Adrenal gland (tissue), 12 donors: ENCODE results near the gene CLEC4E. TPM values are rescaled to one million over a fixed set of nuclear protein-coding genes. Genes with fewer than 3 reads are reported as not detected.

Experiments used
- DNase-seq, 7 donors: peaks; one replicate each; pipeline ENCODE4 v3.0.0-alpha.2; 2019 to 2020
- H3K27ac ChIP-seq, 5 donors: fragments of 200-600 bp; sonication (generic) in 4 of 5; 1 replicate in 3 of 5; 2 replicates in 2 of 5; pipeline versions ENCODE4 v1.5.1 to v1.8.0; 2016 to 2020; ENCODE audit warnings: mild to moderate bottlenecking in 1 of 5
- H3K27me3 ChIP-seq: fragments of 200-600 bp; 2 replicates; pipeline ENCODE4 v1.8.0; 2021
- H3K36me3 ChIP-seq, 2 donors: fragments of 200-600 bp; replicated peaks in 1 of 2; 1 replicate in 1 of 2; 2 replicates in 1 of 2; pipeline versions ENCODE4 v1.5.1 to v1.8.0; 2018 to 2022
- H3K4me1 ChIP-seq, 2 donors: fragments of 200-600 bp; replicated peaks in 1 of 2; 1 replicate in 1 of 2; 2 replicates in 1 of 2; pipeline versions ENCODE4 v1.5.1 to v1.8.0; 2018 to 2021
- H3K4me3 ChIP-seq, 4 donors: fragments of 200-600 bp; sonication (generic) in 3 of 4; one replicate each; pipeline ENCODE4 v1.5.1; 2016 to 2018
- H3K9me3 ChIP-seq, 3 donors: fragments of 200-600 bp; sonication (generic) in 1 of 3; replicated peaks in 1 of 3; 1 replicate in 2 of 3; 2 replicates in 1 of 3; pipeline versions ENCODE4 v1.5.1 to v1.8.0; 2016 to 2021
- CTCF ChIP-seq, 6 experiments: fragments of 450-650 bp in 4 of 6; fragments of 200-600 bp in 2 of 6; sonication (generic) in 1 of 6; IDR thresholded peaks; 1 replicate in 5 of 6; 2 replicates in 1 of 6; pipeline versions ENCODE4 v1.5.1 to v1.8.0; 2016 to 2021; ENCODE audit warnings: antibody characterized with exemption in 6 of 6, mild to moderate bottlenecking in 2 of 6, moderate library complexity in 1 of 6
- POLR2A ChIP-seq, 2 donors: fragments of 450-650 bp; IDR thresholded peaks; one replicate each; pipeline ENCODE4 v1.6.1; 2017; ENCODE audit warnings: antibody characterized with exemption in 2 of 2, mild to moderate bottlenecking in 2 of 2, moderate library complexity in 1 of 2
- WGBS, 4 donors: extraction: QIAGEN DNeasy Blood & Tissue Kit in 2 of 4; methylation state at CpG; one replicate each; pipeline versions ENCODE4 v1.1.5 to v1.1.7; 2013 to 2017; 5-methylcytosine and 5-hydroxymethylcytosine counted together
- intact Hi-C, 2 donors: fragments of 100-400 bp; cut with DNase I; formaldehyde crosslinking; loops; one replicate each; pipeline versions ENCODE4 v1.14.1 to v1.15.0; 2022 to 2023
- polyA plus RNA-seq, 3 donors: library from polyadenylated mRNA; stranded (reverse); fragments of 200-250 nt in 2 of 3; fragments of 350-450 nt in 1 of 3; fragmentation: Illumina TruSeq in 1 of 3; extraction: RNeasy Lipid Tissue Mini Kit (QIAGEN cat#74804) in 1 of 3; gene quantifications; one replicate each; pipeline ENCODE4 v1.2.3, GENCODE V29; 2013 to 2014
- small RNA-seq, 2 donors: library from RNA; depleted of rRNA; stranded (forward); fragments of <200 nt; gene quantifications; one replicate each; pipeline ENCODE3, GENCODE V24; 2016
- total RNA-seq, 9 donors: library from RNA; depleted of rRNA in 4 of 9; stranded (reverse); fragments of >200 nt in 4 of 9; fragments of 120-200 nt in 1 of 9; fragmentation: NEBNext Ultra II Directional in 1 of 9; extraction: Animal tissue kit (Norgen Biotek cat#: 25700) in 1 of 9; gene quantifications; one replicate each; pipeline versions ENCODE4 v1.1.0 to v1.2.4, GENCODE V29; 2013 to 2023
- donor health status: healthy with polysubstance abuse.
- donor health status: Bipolar disorder and iron deficiency.
- donor health status: DM: yes; HTN: yes; CAD: no.
- donor health status: DM: no; HTN: no; CAD: no.
- donor health status: DM: no; HTN: no; CAD: no.
- donor health status: DM: yes; HTN: yes; CAD: no.

CLEC4E gene
- total and polyA plus RNA-seq, 12 donors, result 0.30 to 6.4 (median 1.5) TPM

- 31 to 83% (median 47%) methylated on average over 1 to 2 of the region's 2 CpGs for WGBS, 4 donors
- Histone ChIP-seq H3K4me3 (no peak overlapping the region), H3K27ac (no peak overlapping the region), H3K27me3 (no peaks in the 10 kb centered on the region), H3K36me3 (no peaks in the 10 kb centered on the region), H3K9me3 (no peaks in the 10 kb centered on the region), H3K4me1 (no peaks in the 10 kb centered on the region)
- intact Hi-C loops, result no loop called here
- DNase-seq, result peak in 2 of 7 donors; percentile 25
- TF ChIP-seq CTCF (IDR thresholded peaks at IDR 0.05), result no peak
- TF ChIP-seq POLR2A (IDR thresholded peaks at IDR 0.05), result no peak
Measured at GRCh38 chr12:8493084-8493483, 47.6 kb downstream of the CLEC4E start.

DNA sequence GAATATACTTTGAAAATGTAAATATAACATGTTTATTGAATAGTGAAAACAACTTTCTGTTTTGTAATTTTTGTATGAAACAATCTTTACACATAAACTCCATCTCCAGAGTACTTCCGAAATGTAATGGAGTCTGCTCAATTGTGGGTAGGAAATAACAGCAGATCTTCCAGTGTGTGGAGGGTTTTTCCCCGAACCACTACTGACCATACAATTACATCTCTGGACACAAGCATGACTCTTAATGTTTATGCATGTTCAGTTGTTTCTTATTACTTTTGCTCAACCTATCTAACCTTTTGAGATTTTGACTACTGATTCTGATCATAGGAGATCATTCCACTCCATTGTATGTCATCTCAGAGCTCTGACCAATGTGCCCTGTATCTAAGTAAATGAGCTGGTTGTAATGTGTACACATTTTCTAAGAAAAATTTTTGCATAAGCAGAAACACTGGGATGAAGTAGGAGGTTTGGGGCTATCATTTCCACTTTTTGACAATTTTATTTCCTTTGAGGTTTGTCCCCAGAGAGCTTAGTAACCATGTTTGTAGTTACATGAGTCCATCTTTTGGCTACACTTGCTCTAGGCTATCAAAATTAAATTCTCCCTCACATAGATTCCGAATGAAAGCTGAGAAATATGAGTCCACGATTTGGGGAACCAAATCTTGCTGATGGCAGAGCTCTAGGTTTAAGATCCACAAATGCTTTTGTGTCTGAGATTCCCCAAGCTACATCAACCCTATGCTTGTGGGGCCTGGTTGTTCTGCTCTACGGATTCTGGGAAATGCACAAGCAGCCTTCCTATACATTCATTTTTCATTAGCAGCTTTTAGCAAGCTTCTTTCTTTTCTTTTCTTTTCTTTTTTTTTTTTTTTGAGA, 48.8 kb downstream of the CLEC4E start:
- Histone ChIP-seq H3K9me3 (no peaks in the 10 kb centered on the region), H3K36me3 (no peaks in the 10 kb centered on the region), H3K4me3 (no peak overlapping the region), H3K27ac (no peak overlapping the region), H3K4me1 (no peaks in the 10 kb centered on the region), H3K27me3 (no peaks in the 10 kb centered on the region)
- DNase-seq, result no peak
- no peak for TF ChIP-seq CTCF (IDR thresholded peaks at IDR 0.05)
- no peak for TF ChIP-seq POLR2A (IDR thresholded peaks at IDR 0.05)
- 62 to 68% (median 64%) methylated on average over 5 of the region's 5 CpGs for WGBS, 4 donors
- intact Hi-C loops, result no loop called here

Small RNA genes within 50 kb of the gene (small RNA-seq; reads per million reads assigned to genes)
- 0 reads per million in 2 donors for gene RNU6-275P

Other genes starting within 250 kb of the CLEC4E start
- gene CLEC6A, start 84.9 kb downstream of the CLEC4E start, total RNA-seq, result under 1 TPM in 1 of 9 donors, not detected in 8; 0.06 TPM
- gene CLEC6A, start 84.9 kb downstream of the CLEC4E start, polyA plus RNA-seq, result not detected
- gene CLEC4D, start 27.4 kb downstream of the CLEC4E start, total RNA-seq, result under 1 TPM in 3 of 9 donors, not detected in 6; 0.11 to 0.47 (median 0.16) TPM
- gene CLEC4D, start 27.4 kb downstream of the CLEC4E start, polyA plus RNA-seq, result under 1 TPM in 1 of 3 donors, not detected in 2; 0.22 TPM
- not detected for gene AICDA, start 72.0 kb upstream of the CLEC4E start, total RNA-seq
- gene AICDA, start 72.0 kb upstream of the CLEC4E start, polyA plus RNA-seq, result not detected
- gene MFAP5, start 121.9 kb upstream of the CLEC4E start, total RNA-seq, result 10 to 100 TPM in 6 of 9 donors, 1 to 10 TPM in 2, under 1 TPM in 1; 0.68 to 39.3 (median 11.8) TPM
- 10 to 100 TPM; 16.5 to 65.3 (median 22.8) TPM for gene MFAP5, start 121.9 kb upstream of the CLEC4E start, polyA plus RNA-seq
- gene RIMKLB, start 157.1 kb upstream of the CLEC4E start, total RNA-seq, result 10 to 100 TPM; 10.0 to 53.4 (median 21.3) TPM
- 100 to 1,000 TPM in 1 of 3 donors, 10 to 100 TPM in 2; 19.3 to 225 (median 50.1) TPM for gene RIMKLB, start 157.1 kb upstream of the CLEC4E start, polyA plus RNA-seq